ENCODE measurements around the gene ADAM12. TPM values are rescaled to one million over a fixed set of nuclear protein-coding genes. Genes with fewer than 3 reads are reported as not detected.

Gene ADAM12
- total and polyA plus RNA-seq, 2 donors (not counting 3 experiments of a cell fraction or from before 2014, with no cell fraction given): 0.22 to 0.33 TPM

GRCh38 chr10:126114884-126115555 lies 273.3 kb downstream of the ADAM12 start:
- Histone ChIP-seq H3K9me3 (replicated peaks; ENCODE audit: control insufficient read depth, insufficient read depth, low read length) (no peaks in the 10 kb centered on the region), H3K4me2 (ENCODE audit: insufficient read depth, low read length) (no peak overlapping the region), H2AFZ (ENCODE audit: low read depth, low read length) (no peak overlapping the region), H3K27ac (ENCODE audit: insufficient read depth, low read depth, low read length) (no peak overlapping the region), H4K20me1 (replicated peaks; ENCODE audit: control insufficient read depth, extremely low read depth, insufficient read depth, low read length) (no peaks in the 10 kb centered on the region), H3K9me1 (replicated peaks; ENCODE audit: control insufficient read depth, extremely low read depth, insufficient read depth, low read length) (no peaks in the 10 kb centered on the region), H3K4me3 (replicated peaks in 1 of 3; ENCODE audit: insufficient read depth in 1 of 3, low read depth in 1 of 3, low read length in 3 of 3) (no peak overlapping the region), H3K36me3 (ENCODE audit: control insufficient read depth in 2 of 2, extremely low read depth in 1 of 2, insufficient read depth in 2 of 2, low read length in 2 of 2) (no peaks in the 10 kb centered on the region), H3K9ac (replicated peaks; ENCODE audit: extremely low read depth, insufficient read depth, low read length) (no peak overlapping the region), H3K79me2 (ENCODE audit: control insufficient read depth, insufficient read depth, low read length) (no peaks in the 10 kb centered on the region), H3K27me3 (ENCODE audit: control insufficient read depth in 2 of 2, insufficient read depth in 2 of 2, low read length in 2 of 2) (no peaks in the 10 kb centered on the region), H3K4me1 (ENCODE audit: control insufficient read depth, extremely low read depth, insufficient read depth, low read length) (no peaks in the 10 kb centered on the region)
- dilution Hi-C loops (cut with MboI; ENCODE audit: extremely low pct_ligation_motif_present, low sequenced_read_pairs): no loop called here
- intact Hi-C loops (cut with micrococcal nuclease): no loop called here
- TF ChIP-seq MYC (IDR thresholded peaks at IDR 0.05; ENCODE audit: low read depth, low read length): no peak
- TF ChIP-seq JUN (IDR thresholded peaks at IDR 0.05; ENCODE audit: borderline replicate concordance, insufficient read depth, insufficient read length, low read depth): no peak
- TF ChIP-seq MAX (IDR thresholded peaks at IDR 0.05; ENCODE audit: insufficient read depth, insufficient read length): no peak
- no peak for TF ChIP-seq FOS (IDR thresholded peaks at IDR 0.05; ENCODE audit: borderline replicate concordance, insufficient read depth, low read length)
- no peak for TF ChIP-seq CTCF (IDR thresholded peaks at IDR 0.05; ENCODE audit: extremely low read depth in 1 of 2, insufficient read depth in 1 of 2, low read depth in 1 of 2, low read length in 2 of 2)
- no peak for TF ChIP-seq POLR2AphosphoS5 (IDR thresholded peaks at IDR 0.05; ENCODE audit: insufficient read depth, low read depth, low read length)
- no peak for TF ChIP-seq GATA2 (IDR thresholded peaks at IDR 0.05; ENCODE audit: insufficient read depth, insufficient read length, low read depth, low read length)
- no peak for TF ChIP-seq POLR2A (IDR thresholded peaks at IDR 0.05; ENCODE audit: low read depth, low read length)
- TF ChIP-seq EZH2 (IDR thresholded peaks at IDR 0.05; ENCODE audit: borderline replicate concordance, low read depth, low read length, severe bottlenecking): no peak
- no TSS peak for BruUV-seq (replicated peaks)
- ChIA-PET CTCF (interaction anchor here (1.0 kb wide), 1 partner anchor 17 kb away, joined by 3 read pairs; no protein-coding TSS in a partner anchor), POLR2A (no interaction called here)
- DNase-seq (ENCODE audit: low read depth, low spot score) (no peak), FAIRE-seq (no peak)
